WTC11 (cell line): Measurements from ENCODE around the gene P2RX1. TPM values are rescaled to one million over a fixed set of nuclear protein-coding genes. Genes with fewer than 3 reads are reported as not detected.

Source experiments
- ATAC-seq: fragments of 200-7000 bp; cut with Tn5 transposase; 2 replicates; pipeline ENCODE4 v1.10.0; 2021; ENCODE audit warnings: mild to moderate bottlenecking, moderate library complexity
- CTCF ChIA-PET: fragments of 300-600 bp; sonication (Branson Sonifier 250); formaldehyde crosslinking; loops from one replicate; lab custom pipeline; 2021; ENCODE audit warnings: antibody characterized with exemption; lab: Charles Lee
- POLR2A ChIA-PET: fragments of 350-600 bp; sonication (Branson Sonifier 250); formaldehyde crosslinking; loops from one replicate; lab custom pipeline; 2021; ENCODE audit warnings: antibody characterized with exemption; lab: Charles Lee
- DNase-seq: peaks from one replicate; pipeline ENCODE4 v3.0.0; 2021; ENCODE audit warnings: low spot score
- H3K27ac Mint-ChIP-seq: 2 replicates; pipeline ENCODE4 v1.8.0; 2021; ENCODE audit warnings: mixed read lengths
- H3K27me3 Mint-ChIP-seq: 2 replicates; pipeline ENCODE4 v1.8.0; 2021; ENCODE audit warnings: low read depth, mild to moderate bottlenecking, moderate library complexity, mixed read lengths
- H3K36me3 Mint-ChIP-seq: 2 replicates; pipeline ENCODE4 v1.8.0; 2021; ENCODE audit warnings: mixed read lengths
- H3K4me1 Mint-ChIP-seq: 2 replicates; pipeline ENCODE4 v1.8.0; 2022; ENCODE audit warnings: mixed read lengths
- H3K4me3 Mint-ChIP-seq: 2 replicates; pipeline ENCODE4 v1.8.0; 2021; ENCODE audit warnings: mild to moderate bottlenecking, moderate library complexity, mixed read lengths
- H3K9me3 Mint-ChIP-seq: 2 replicates; pipeline ENCODE4 v1.8.0; 2021; ENCODE audit warnings: mixed read lengths
- ATF1 ChIP-seq: sonication (generic); formaldehyde crosslinking; IDR thresholded peaks from 2 replicates; pipeline ENCODE4 v1.8.1; 2023; ENCODE audit warnings: mild to moderate bottlenecking, moderate library complexity, missing genetic modification reagents
- CREM ChIP-seq: sonication (generic); formaldehyde crosslinking; IDR thresholded peaks from 2 replicates; pipeline ENCODE4 v1.8.1; 2022; ENCODE audit warnings: mild to moderate bottlenecking, missing genetic modification reagents, moderate library complexity
- ELF4 ChIP-seq: sonication (generic); formaldehyde crosslinking; IDR thresholded peaks from 2 replicates; pipeline ENCODE4 v1.8.1; 2022; ENCODE audit warnings: low read depth, mild to moderate bottlenecking, moderate library complexity, missing genetic modification reagents
- ESRRA ChIP-seq: sonication (generic); formaldehyde crosslinking; IDR thresholded peaks from 2 replicates; pipeline ENCODE4 v1.8.1; 2022; ENCODE audit warnings: mild to moderate bottlenecking, missing genetic modification reagents, borderline replicate concordance
- ETV6 ChIP-seq: sonication (generic); formaldehyde crosslinking; IDR thresholded peaks from 2 replicates; pipeline ENCODE4 v1.8.1; 2022; ENCODE audit warnings: mild to moderate bottlenecking, missing genetic modification reagents
- FOXJ3 ChIP-seq: sonication (generic); formaldehyde crosslinking; IDR thresholded peaks from 2 replicates; pipeline ENCODE4 v1.9.0; 2021; ENCODE audit warnings: missing genetic modification reagents, mild to moderate bottlenecking, borderline replicate concordance
- FOXP1 ChIP-seq: sonication (generic); formaldehyde crosslinking; IDR thresholded peaks from 2 replicates; pipeline ENCODE4 v1.8.0; 2022; ENCODE audit warnings: missing genetic modification reagents, mild to moderate bottlenecking, moderate library complexity, borderline replicate concordance
- GABPB1 ChIP-seq: sonication (generic); formaldehyde crosslinking; IDR thresholded peaks from 2 replicates; pipeline ENCODE4 v1.8.1; 2023; ENCODE audit warnings: mild to moderate bottlenecking, missing genetic modification reagents
- HMGA2 ChIP-seq: fragments of 250-450 bp; sonication (Bioruptor Pico); IDR thresholded peaks from 2 replicates; pipeline ENCODE4 v1.4.0; 2021; ENCODE audit warnings: mild to moderate bottlenecking, moderate library complexity
- JAZF1 ChIP-seq: fragments of 250-450 bp; sonication (Bioruptor Pico); IDR thresholded peaks from 2 replicates; pipeline ENCODE4 v1.9.0; 2021; ENCODE audit warnings: moderate library complexity, mild to moderate bottlenecking, inconsistent platforms
- NFATC4 ChIP-seq: fragments of 250-450 bp; sonication (Bioruptor Pico); IDR thresholded peaks from 2 replicates; pipeline ENCODE4 v1.9.0; 2021; ENCODE audit warnings: mild to moderate bottlenecking
- NFE2L1 ChIP-seq: sonication (generic); formaldehyde crosslinking; IDR thresholded peaks from 2 replicates; pipeline ENCODE4 v1.8.1; 2023; ENCODE audit warnings: missing genetic modification reagents
- NR3C1 ChIP-seq: sonication (generic); formaldehyde crosslinking; conservative IDR thresholded peaks from 2 replicates; pipeline ENCODE4 v1.8.1; 2023; ENCODE audit warnings: low read depth, mild to moderate bottlenecking, missing genetic modification reagents
- PRRX2 ChIP-seq: fragments of 250-450 bp; sonication (Bioruptor Pico); IDR thresholded peaks from 2 replicates; pipeline ENCODE4 v1.8.0; 2021; ENCODE audit warnings: mild to moderate bottlenecking
- SOX15 ChIP-seq: fragments of 250-450 bp; sonication (Bioruptor Pico); IDR thresholded peaks from 2 replicates; pipeline ENCODE4 v1.9.0; 2021; ENCODE audit warnings: mild to moderate bottlenecking
- ZNF219 ChIP-seq: sonication (generic); formaldehyde crosslinking; IDR thresholded peaks from 2 replicates; pipeline ENCODE4 v1.8.0; 2023; ENCODE audit warnings: missing genetic modification reagents, mild to moderate bottlenecking, borderline replicate concordance
- ZNF317 ChIP-seq: sonication (generic); formaldehyde crosslinking; IDR thresholded peaks from 2 replicates; pipeline ENCODE4 v1.8.1; 2023; ENCODE audit warnings: low read depth, mild to moderate bottlenecking, moderate library complexity, missing genetic modification reagents, borderline replicate concordance
- ZNF396 ChIP-seq: fragments of 250-450 bp; sonication (Bioruptor Pico); IDR thresholded peaks from 2 replicates; pipeline ENCODE4 v1.8.0; 2021; ENCODE audit warnings: mild to moderate bottlenecking, moderate library complexity, borderline replicate concordance
- ZNF416 ChIP-seq: fragments of 250-450 bp; sonication (Bioruptor Pico); IDR thresholded peaks from 2 replicates; pipeline ENCODE4 v1.9.0; 2021; ENCODE audit warnings: mild to moderate bottlenecking, inconsistent platforms
- ZNF423 ChIP-seq: fragments of 250-450 bp; sonication (Bioruptor Pico); IDR thresholded peaks from 2 replicates; pipeline ENCODE4 v2.1.2; 2022; ENCODE audit warnings: mild to moderate bottlenecking, moderate library complexity
- ZSCAN18 ChIP-seq: fragments of 250-450 bp; sonication (Bioruptor Pico); IDR thresholded peaks from 2 replicates; pipeline ENCODE4 v2.1.2; 2022; ENCODE audit warnings: mild to moderate bottlenecking, moderate library complexity
- total RNA-seq: library from RNA; stranded (reverse); gene quantifications from 3 replicates; pipeline ENCODE4 v1.2.3, GENCODE V29; 2021
- TF ChIP-seq, protein P1 (sequence below): sonication (generic); formaldehyde crosslinking; IDR thresholded peaks from 2 replicates; pipeline ENCODE4 v1.8.0; 2023; ENCODE audit warnings: missing genetic modification reagents
- TF ChIP-seq, protein P2 (sequence below): sonication (generic); formaldehyde crosslinking; IDR thresholded peaks from 2 replicates; pipeline ENCODE4 v1.8.0; 2022; ENCODE audit warnings: mild to moderate bottlenecking, missing genetic modification reagents
- TF ChIP-seq, protein P3 (sequence below): fragments of 250-450 bp; sonication (Bioruptor Pico); IDR thresholded peaks from 2 replicates; pipeline ENCODE4 v1.9.0; 2021; ENCODE audit warnings: moderate library complexity, mild to moderate bottlenecking, inconsistent platforms, borderline replicate concordance
- TF ChIP-seq, protein P4 (sequence below): sonication (generic); formaldehyde crosslinking; IDR thresholded peaks from 2 replicates; pipeline ENCODE4 v1.8.1; 2022; ENCODE audit warnings: missing genetic modification reagents, borderline replicate concordance
- TF ChIP-seq, protein P5 (sequence below): fragments of 250-450 bp; sonication (Bioruptor Pico); IDR thresholded peaks from 2 replicates; pipeline ENCODE4 v1.9.0; 2021; ENCODE audit warnings: mild to moderate bottlenecking, borderline replicate concordance

P2RX1 gene
- total RNA-seq, 1 experiment from 2014 or later: 0.07 TPM

DNA sequence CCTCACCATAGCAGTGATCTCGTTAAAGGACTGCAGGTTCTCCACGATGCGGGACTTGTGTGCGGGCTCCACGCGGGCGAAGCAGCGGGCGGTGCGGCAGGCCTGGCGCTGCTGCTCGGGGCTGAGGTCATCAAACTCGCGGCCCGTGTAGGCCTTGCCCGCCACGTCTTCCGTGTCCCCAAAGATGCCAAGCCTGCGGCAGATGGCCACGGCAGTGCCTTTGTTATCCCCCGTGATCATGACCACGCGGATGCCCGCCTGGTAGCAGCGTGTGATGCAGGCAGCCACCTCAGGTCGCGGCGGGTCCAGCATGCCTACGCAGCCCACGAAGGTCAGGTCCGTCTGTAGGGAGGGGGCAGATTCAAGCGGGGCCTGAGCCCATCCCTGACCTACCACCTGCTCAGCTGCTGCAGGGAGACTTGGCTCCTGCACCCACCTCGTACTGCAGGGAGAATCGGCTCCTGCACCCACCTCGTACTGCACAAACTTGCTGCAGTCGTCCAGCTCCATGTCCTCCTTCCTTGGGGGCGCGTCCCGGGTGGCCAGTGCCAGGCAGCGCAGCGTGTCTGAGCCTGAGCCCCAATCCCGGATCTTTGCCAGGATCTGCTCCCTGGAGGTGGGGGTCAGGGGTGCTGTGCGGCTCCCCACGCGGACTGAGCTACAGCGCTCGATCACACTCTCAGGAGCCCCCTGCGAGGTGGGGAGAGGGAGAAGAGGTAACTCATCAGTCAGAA is 24.9 kb upstream of the P2RX1 start:
- H3K27ac Mint-ChIP-seq: peak overlapping the region; percentile 68
- peaks cover 22% of the 10 kb centered on the region for H3K36me3 Mint-ChIP-seq
- no peak overlapping the region for H3K4me3 Mint-ChIP-seq
- TF ChIP-seq, protein P1, sequence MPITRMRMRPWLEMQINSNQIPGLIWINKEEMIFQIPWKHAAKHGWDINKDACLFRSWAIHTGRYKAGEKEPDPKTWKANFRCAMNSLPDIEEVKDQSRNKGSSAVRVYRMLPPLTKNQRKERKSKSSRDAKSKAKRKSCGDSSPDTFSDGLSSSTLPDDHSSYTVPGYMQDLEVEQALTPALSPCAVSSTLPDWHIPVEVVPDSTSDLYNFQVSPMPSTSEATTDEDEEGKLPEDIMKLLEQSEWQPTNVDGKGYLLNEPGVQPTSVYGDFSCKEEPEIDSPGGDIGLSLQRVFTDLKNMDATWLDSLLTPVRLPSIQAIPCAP (CRISPR knock-in tag): no peak
- TF ChIP-seq ZNF416 (CRISPR knock-in tag) (no peak), NFATC4 (CRISPR knock-in tag) (no peak), ESRRA (no peak), ATF1 (no peak), NFE2L1 (CRISPR knock-in tag) (no peak), ETV6 (CRISPR knock-in tag) (no peak), CREM (CRISPR knock-in tag) (no peak), ZNF219 (CRISPR knock-in tag) (no peak), HMGA2 (CRISPR knock-in tag) (no peak), ZNF317 (no peak), FOXP1 (no peak), JAZF1 (CRISPR knock-in tag) (no peak), FOXJ3 (no peak), ZSCAN18 (no peak), ZNF396 (CRISPR knock-in tag) (no peak), SOX15 (CRISPR knock-in tag) (no peak)
- TF ChIP-seq, protein P2, sequence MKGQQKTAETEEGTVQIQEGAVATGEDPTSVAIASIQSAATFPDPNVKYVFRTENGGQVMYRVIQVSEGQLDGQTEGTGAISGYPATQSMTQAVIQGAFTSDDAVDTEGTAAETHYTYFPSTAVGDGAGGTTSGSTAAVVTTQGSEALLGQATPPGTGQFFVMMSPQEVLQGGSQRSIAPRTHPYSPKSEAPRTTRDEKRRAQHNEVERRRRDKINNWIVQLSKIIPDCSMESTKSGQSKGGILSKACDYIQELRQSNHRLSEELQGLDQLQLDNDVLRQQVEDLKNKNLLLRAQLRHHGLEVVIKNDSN (CRISPR knock-in tag): no peak
- TF ChIP-seq, protein P3, sequence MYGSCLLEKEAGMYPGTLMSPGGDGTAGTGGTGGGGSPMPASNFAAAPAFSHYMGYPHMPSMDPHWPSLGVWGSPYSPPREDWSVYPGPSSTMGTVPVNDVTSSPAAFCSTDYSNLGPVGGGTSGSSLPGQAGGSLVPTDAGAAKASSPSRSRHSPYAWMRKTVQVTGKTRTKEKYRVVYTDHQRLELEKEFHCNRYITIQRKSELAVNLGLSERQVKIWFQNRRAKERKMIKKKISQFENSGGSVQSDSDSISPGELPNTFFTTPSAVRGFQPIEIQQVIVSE (CRISPR knock-in tag): no peak
- TF ChIP-seq, protein P4, sequence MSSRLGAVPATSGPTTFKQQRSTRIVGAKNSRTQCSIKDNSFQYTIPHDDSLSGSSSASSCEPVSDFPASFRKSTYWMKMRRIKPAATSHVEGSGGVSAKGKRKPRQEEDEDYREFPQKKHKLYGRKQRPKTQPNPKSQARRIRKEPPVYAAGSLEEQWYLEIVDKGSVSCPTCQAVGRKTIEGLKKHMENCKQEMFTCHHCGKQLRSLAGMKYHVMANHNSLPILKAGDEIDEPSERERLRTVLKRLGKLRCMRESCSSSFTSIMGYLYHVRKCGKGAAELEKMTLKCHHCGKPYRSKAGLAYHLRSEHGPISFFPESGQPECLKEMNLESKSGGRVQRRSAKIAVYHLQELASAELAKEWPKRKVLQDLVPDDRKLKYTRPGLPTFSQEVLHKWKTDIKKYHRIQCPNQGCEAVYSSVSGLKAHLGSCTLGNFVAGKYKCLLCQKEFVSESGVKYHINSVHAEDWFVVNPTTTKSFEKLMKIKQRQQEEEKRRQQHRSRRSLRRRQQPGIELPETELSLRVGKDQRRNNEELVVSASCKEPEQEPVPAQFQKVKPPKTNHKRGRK (CRISPR knock-in tag): no peak
- H3K9me3 Mint-ChIP-seq: no peaks in the 10 kb centered on the region
- ChIA-PET CTCF (no interaction called here), POLR2A (no interaction called here)
- ATAC-seq: no peak
- no peak for DNase-seq
- H3K4me1 Mint-ChIP-seq: peaks cover 6% of the 10 kb centered on the region
- no peaks in the 10 kb centered on the region for H3K27me3 Mint-ChIP-seq

GRCh38 chr17:3937359-3937758 is 21.1 kb upstream of the P2RX1 start:
- Mint-ChIP-seq H3K4me3 (no peak overlapping the region), H3K9me3 (no peaks in the 10 kb centered on the region), H3K36me3 (peaks cover 25% of the 10 kb centered on the region), H3K27me3 (no peaks in the 10 kb centered on the region), H3K27ac (no peak overlapping the region), H3K4me1 (no peaks in the 10 kb centered on the region)
- DNase-seq: no peak
- POLR2A ChIA-PET: no interaction called here
- CTCF ChIA-PET: no interaction called here
- no peak for ATAC-seq
- TF ChIP-seq ELF4 (CRISPR knock-in tag) (no peak), ZSCAN18 (no peak), ZNF423 (no peak), GABPB1 (CRISPR knock-in tag) (no peak), NR3C1 (CRISPR knock-in tag) (no peak), CREM (CRISPR knock-in tag) (no peak), PRRX2 (CRISPR knock-in tag) (no peak)
- TF ChIP-seq, protein P5, sequence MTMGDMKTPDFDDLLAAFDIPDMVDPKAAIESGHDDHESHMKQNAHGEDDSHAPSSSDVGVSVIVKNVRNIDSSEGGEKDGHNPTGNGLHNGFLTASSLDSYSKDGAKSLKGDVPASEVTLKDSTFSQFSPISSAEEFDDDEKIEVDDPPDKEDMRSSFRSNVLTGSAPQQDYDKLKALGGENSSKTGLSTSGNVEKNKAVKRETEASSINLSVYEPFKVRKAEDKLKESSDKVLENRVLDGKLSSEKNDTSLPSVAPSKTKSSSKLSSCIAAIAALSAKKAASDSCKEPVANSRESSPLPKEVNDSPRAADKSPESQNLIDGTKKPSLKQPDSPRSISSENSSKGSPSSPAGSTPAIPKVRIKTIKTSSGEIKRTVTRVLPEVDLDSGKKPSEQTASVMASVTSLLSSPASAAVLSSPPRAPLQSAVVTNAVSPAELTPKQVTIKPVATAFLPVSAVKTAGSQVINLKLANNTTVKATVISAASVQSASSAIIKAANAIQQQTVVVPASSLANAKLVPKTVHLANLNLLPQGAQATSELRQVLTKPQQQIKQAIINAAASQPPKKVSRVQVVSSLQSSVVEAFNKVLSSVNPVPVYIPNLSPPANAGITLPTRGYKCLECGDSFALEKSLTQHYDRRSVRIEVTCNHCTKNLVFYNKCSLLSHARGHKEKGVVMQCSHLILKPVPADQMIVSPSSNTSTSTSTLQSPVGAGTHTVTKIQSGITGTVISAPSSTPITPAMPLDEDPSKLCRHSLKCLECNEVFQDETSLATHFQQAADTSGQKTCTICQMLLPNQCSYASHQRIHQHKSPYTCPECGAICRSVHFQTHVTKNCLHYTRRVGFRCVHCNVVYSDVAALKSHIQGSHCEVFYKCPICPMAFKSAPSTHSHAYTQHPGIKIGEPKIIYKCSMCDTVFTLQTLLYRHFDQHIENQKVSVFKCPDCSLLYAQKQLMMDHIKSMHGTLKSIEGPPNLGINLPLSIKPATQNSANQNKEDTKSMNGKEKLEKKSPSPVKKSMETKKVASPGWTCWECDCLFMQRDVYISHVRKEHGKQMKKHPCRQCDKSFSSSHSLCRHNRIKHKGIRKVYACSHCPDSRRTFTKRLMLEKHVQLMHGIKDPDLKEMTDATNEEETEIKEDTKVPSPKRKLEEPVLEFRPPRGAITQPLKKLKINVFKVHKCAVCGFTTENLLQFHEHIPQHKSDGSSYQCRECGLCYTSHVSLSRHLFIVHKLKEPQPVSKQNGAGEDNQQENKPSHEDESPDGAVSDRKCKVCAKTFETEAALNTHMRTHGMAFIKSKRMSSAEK (CRISPR knock-in tag): no peak
